Activated CD8-positive, alpha-beta memory T cell treated with anti-CD3 and anti-CD28 coated beads, Interleukin-2, amount 50 U/mL, for 24 hours (primary cell): ENCODE results near the gene RALGAPB.
"Not testable (repeated sequence)": the region's sequence is repeated elsewhere in the genome, so short reads cannot be mapped to it uniquely, and the experiment has no call there.

Experiments
- DNase-seq: peaks from one replicate; pipeline ENCODE4 v3.0.0-alpha.2; 2020; ENCODE audit errors: extremely low read depth

The RALGAPB gene

DNA sequence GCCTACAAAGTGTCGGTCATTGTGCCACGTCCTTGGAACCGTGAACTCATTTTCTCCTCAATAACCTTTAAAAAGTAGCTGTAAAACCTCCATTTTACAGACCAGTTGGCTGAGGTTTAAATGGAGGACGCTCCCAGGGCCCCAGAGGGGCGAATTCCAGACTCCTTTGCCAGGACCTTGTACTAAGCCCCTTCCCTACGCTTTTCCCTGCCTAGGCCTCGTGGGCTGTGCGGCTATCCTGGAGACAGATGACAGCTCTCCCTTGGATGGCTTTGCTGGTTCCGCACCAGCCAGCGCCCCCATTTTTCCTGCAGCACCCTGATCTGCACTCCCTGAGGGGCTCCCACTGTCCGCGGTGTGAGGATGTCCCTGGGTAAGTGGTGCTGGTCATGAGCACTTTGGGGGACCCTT, 25.4 kb upstream of the RALGAPB start:
- DNase-seq = no peak

DNA sequence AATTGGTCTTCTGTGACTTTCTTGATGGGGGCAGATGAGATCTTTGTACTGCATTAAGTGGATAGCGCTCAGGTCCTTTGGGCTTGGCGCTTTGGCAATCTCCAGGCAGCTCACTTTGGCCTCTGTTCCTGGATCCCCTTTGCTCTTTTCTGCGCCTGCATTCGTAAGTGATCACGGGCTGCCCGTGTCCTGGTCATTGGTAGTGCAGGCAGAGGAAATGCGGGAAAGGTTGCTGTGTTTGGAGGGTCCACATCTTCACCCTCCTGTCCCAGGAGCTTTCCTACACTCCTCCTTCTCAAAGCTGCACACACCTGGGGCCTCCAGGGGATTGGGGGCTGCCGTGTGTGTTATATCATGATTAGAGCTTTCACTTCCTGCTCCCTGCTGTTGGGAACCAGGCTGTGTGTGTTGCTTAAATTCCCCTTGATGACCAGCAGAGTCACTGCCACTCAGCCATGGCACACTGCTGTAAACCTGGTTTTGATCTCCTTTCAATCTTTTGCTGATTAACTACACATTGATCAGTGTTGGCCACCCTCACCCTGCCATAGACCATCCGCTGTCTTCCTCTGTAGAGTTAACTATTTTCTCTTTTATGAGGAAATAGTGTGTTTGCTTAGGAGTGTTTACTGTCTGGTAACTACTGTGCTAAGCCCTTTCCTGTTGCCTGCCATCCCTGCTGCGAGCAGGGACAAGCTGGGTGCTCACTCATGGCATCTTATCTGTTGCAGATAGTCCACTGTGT, 24.5 kb upstream of the RALGAPB start:
- DNase-seq = no peak

GRCh38 chr20:38449046-38449445, 23.6 kb upstream of the RALGAPB start:
- DNase-seq = no peak

DNA sequence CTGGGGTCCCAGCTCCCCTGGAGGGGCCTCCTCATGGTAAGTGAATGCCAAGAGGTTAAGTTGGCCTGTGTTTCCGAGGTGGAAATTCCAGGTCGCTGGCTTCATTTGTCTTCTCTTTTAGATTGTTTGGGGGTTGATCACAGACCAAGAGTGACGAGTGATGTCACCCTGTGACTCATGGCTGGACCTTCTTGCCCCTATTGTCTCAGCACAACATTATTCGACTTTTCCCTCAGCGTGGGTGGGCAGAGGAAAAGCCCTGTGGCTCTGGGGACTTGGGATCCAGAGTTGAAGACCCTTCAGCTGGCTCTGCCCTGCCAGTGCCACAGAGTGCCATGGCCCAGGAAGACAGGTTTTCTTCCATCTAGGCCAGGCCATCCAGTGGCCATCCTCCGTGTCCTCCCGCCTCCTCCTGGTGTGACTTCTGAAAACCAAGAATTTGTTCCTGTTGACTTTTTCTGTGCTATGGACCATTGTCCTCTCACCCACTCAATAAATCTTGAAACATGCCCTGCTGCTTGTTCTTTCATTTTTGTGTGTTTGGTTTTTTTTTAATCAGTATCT, 22.1 kb upstream of the RALGAPB start:
- DNase-seq = no peak

- DNase-seq = no peak
These were observed 19.6 kb upstream of the RALGAPB start for GRCh38 chr20:38452880-38453624.

DNA sequence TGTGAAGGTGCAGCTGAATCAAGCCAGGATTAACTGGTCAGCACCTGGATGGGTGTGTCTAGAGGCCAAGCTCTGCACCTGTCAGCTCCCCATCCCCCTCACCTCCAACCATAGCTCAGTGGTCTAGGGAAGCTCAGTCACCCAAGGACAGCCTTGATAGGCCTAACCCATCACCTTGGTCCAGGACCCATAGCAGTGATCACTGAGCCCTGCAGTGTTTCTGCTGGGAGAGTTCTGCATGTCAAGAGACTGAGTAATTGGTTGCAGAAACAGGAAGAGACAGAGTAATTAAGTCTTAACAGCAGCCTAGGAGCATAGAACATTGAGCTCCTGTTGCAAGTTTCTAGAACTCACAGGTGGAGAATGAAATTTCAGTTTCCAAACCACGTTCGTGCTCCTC, 18.7 kb upstream of the RALGAPB start:
- no peak for DNase-seq

GRCh38 chr20:38454556-38455473, 17.8 kb upstream of the RALGAPB start:
- DNase-seq = no peak

DNA sequence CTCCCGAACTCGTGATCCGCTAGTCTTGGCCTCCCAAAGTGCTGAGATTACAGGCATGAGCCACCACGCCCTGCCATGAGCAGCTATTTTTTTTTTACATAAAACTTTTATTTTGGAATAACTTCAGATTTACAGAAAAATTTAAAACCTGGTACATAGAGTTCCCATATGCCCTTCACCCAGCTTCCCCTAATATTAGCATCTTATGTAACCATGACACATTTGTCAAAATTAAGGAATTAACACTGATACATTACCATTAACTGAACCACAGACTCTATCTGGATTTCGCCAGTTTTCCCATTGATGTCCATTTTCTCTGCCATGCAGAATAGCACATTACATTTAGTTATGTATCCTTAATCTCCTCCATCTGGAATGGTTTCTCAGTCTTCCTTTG, 14.3 kb upstream of the RALGAPB start:
- DNase-seq = no peak

DNA sequence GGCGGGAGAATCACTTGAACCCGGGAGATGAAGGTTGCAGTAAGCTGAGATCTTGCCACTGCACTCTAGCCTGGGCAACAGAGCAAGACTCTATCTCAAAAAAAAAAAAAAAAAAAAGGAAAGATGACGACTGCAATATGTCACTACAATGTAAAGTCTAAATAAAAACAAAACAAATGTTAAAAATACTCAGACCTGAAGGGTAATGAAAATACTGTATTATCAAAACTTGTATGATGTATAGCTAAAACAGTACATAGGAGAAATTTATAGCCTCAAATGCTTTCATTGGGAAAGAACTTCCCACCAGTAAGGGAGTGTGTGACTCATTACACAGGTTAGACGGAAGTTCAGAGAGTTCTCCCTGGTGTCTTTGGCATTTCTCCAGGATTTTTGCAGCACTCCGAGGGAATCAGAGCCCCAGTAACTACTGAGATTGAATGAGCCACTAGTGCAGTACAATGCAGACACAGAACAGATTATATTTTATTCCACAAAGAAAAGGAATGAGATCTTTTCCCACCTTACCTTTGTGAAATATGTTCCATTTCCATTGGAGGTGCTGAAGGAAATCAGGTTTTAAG, 12.5 kb upstream of the RALGAPB start:
- DNase-seq = no peak

DNA sequence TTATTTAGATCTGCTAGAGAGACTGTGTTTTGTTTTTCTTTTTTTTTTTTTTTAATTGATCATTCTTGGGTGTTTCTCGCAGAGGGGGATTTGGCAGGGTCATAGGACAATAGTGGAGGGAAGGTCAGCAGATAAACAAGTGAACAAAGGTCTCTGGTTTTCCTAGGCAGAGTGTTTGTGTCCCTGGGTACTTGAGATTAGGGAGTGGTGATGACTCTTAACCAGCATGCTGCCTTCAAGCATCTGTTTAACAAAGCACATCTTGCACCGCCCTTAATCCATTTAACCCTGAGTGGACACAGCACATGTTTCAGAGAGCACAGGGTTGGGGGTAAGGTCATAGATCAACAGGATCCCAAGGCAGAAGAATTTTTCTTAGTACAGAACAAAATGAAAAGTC, 12.0 kb upstream of the RALGAPB start:
- not testable (repeated sequence) for DNase-seq

DNA sequence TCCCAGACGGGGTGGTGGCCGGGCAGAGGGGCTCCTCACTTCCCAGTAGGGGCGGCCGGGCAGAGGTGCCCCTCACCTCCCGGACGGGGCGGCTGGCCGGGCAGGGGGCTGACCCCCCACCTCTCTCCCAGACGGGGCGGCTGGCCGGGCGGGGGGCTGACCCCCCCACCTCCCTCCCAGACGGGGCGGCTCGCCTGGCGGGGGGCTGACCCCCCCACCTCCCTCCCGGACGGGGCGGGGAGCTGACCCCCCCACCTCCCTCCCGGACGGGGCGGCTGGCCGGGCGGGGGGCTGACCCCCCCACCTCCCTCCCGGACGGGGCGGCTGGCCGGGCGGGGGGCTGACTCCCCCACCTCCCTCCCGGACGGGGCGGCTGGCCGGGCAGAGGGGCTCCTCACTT, 11.5 kb upstream of the RALGAPB start:
- DNase-seq = not testable (repeated sequence)

DNA sequence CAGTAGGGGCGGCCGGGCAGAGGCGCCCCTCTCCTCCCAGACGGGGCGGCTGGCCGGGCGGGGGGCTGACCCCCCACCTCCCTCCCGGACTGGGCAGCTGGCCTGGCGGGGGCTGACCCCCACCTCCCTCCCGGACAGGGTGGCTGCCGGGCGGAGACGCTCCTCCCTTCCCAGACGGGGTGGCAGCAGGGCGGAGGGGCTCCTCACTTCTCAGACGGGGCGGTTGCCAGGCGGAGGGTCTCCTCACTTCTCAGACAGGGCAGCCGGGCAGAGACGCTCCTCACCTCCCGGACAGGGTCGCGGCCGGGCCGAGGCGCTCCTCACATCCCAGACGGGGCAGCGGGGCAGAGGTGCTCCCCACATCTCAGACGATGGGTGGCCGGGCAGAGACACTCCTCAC, 11.1 kb upstream of the RALGAPB start:
- DNase-seq = not testable (repeated sequence)

GRCh38 chr20:38466171-38466570, 6.5 kb upstream of the RALGAPB start:
- no peak for DNase-seq

DNA sequence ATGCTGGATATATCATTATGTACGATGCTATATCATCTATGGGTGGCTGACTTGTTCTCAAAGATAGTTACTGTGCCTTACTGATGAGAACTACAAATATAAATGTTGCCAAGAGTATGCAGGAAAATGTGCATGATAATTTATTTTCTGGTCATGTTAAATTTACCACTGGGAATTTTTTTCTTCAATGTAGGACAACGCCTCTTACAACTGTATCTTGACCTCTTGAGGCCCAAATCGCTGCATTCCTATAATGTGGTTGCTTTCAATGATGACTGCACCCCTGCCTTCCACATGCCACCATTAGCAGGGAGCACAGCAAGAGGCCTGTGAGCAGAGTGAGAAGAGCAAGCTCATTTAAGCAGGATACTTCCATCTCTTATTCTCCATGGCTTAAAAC, 5.7 kb upstream of the RALGAPB start:
- no peak for DNase-seq

DNA sequence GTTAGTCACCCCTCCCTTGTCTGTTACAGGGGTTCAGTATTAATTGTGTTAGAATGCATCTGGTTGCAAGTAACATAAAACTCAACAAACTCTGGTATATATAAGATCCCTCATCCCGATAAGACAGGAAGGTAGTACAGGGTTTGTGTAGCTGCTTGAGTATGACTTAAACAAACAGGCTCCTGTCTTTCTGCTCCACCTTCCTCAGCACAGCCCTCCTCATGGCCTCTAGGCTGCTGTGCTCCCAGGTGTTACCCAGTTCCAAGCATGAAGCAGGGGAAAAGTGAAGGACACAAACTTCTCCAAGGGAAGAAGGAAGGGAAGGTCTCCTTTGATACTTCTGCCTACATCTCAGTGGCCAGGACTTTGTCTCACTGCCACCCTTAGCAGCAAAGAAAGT, 1.4 kb upstream of the RALGAPB start:
- no peak for DNase-seq

DNA sequence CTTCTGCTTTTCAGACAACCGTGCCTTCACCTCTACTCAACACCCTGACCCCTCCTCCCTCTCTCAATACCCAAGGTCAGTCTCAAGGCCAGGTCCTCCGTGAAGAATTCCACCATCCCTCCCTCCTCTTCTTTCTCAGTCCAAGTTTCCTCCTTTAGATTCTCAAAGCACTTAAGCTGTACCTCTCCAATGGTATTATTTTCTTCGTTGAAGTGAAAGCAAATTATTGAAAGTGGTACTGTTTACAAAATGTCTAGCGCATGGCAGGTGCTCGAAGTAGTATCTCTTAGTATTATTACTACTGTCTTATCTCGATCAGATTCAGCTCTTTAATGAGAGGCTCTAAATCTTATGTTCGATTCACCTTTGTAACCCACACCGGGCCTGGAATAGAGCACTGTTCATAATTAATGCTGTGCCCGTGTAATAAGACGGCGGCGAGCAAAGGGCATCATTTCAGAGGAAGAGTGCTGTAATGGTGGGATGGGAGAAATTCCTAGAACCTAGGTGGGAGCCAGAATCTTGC, 593 bp upstream of the RALGAPB start:
- no peak for DNase-seq

GRCh38 chr20:38473367-38473795, 738 bp downstream of the RALGAPB start:
- no peak for DNase-seq

DNA sequence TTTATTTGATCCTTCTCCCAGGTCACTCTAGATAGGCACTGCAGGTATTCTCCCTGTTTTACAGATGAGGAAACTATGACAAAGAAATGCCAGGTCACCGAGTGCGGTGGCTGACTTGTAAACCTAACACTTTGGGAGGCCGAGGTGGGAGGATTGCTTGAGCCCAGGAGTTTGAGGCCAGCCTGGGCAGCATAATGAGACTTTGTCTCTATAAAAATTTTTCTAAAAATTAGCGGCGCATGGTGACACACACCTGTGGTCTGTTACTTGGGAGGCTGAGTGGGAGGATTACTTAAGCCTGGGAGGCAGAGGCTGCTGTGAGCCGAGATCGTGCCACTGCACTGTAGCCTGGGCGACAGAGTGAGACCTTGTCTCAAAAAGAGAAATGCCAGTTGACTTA, 5.1 kb downstream of the RALGAPB start:
- no peak for DNase-seq

DNA sequence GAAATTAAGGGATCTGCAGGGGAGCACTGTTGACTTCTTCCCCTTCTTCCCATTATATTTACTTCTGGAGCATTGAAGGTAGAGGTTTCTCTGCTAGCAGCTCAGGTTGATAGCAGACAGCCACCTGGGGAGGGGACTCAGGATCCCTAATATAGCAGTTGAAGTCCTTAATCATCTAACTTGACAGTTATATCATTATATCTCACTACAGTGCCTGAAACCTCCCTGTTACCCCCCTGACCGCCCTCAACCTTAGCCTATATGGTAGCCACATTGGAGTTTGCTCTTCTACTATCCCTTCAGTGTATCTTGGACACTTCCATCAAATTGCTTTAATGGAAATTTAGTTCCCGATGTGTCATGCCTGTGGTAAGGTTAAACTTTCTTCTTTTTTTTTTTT, 7.0 kb downstream of the RALGAPB start:
- no peak for DNase-seq

GRCh38 chr20:38485041-38485440, 12.4 kb downstream of the RALGAPB start:
- DNase-seq = no peak

DNA sequence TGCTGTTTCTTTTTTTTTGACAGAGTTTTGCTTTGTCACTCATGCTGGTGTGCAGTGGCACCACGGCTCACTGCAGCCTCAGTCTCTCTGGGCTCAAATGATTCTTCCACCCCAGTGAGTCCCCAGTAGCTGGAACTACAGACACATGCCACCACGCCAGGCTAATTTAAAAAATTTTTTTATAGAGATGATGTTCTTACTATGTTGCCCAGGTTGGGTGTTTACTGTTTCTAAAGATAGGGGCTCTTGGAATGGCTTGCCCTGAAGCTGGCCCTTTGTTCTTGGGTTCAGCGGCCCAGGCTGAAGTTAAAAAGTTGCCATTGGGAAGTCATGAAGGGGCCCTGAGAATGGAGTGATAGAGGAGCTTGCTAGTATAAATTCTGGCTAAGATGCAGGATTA, 16.5 kb downstream of the RALGAPB start:
- DNase-seq = no peak
